DOHH2 (cell line): ENCODE measurements around the gene PTPN2.

ENCODE experiments used
- H3F3A ChIP-seq: fragments of 200-600 bp; sonication (generic), shearing (Covaris generic); 2 replicates; pipeline ENCODE4 v1.6.0; 2016; ENCODE audit warnings: antibody characterized with exemption, mild to moderate bottlenecking; ENCODE audit not compliant: control insufficient read depth, insufficient read depth
- H3K27ac ChIP-seq: fragments of 200-600 bp; sonication (generic); 2 replicates; pipeline ENCODE4 v1.5.1; 2014; ENCODE audit warnings: low read depth, mild to moderate bottlenecking, low read length, moderate library complexity
- H3K27me3 ChIP-seq: fragments of 200-600 bp; sonication (generic); 2 replicates; pipeline ENCODE4 v1.6.1; 2014; ENCODE audit warnings: mild to moderate bottlenecking, low read length, mixed read lengths; ENCODE audit not compliant: control insufficient read depth
- H3K36me3 ChIP-seq: fragments of 200-600 bp; sonication (generic); 2 replicates; pipeline ENCODE4 v1.6.1; 2014; ENCODE audit warnings: mild to moderate bottlenecking, low read length, moderate library complexity, mixed read lengths; ENCODE audit not compliant: control insufficient read depth
- H3K4me1 ChIP-seq: fragments of 200-600 bp; sonication (generic); 2 replicates; pipeline ENCODE4 v1.6.1; 2014; ENCODE audit warnings: mild to moderate bottlenecking, low read length, mixed read lengths; ENCODE audit not compliant: control insufficient read depth
- H3K4me2 ChIP-seq: fragments of 200-600 bp; sonication (generic); 2 replicates; pipeline ENCODE4 v1.6.0; 2014; ENCODE audit warnings: mild to moderate bottlenecking, low read length, moderate library complexity
- H3K4me3 ChIP-seq: fragments of 200-600 bp; sonication (generic); 2 replicates; pipeline ENCODE4 v1.5.1; 2014; ENCODE audit warnings: mild to moderate bottlenecking, low read length, mixed read lengths
- H3K79me2 ChIP-seq: fragments of 200-600 bp; sonication (generic); 2 replicates; pipeline ENCODE4 v1.6.1; 2014; ENCODE audit warnings: mild to moderate bottlenecking, low read length, mixed read lengths; ENCODE audit not compliant: control insufficient read depth
- H3K9me2 ChIP-seq: fragments of 200-600 bp; sonication (generic); replicated peaks from 2 replicates; pipeline ENCODE4 v1.6.1; 2014; ENCODE audit warnings: mild to moderate bottlenecking, low read length, mixed read lengths; ENCODE audit not compliant: control insufficient read depth
- H3K9me3 ChIP-seq: fragments of 200-600 bp; sonication (generic); 2 replicates; pipeline ENCODE4 v1.6.1; 2014; ENCODE audit warnings: antibody characterized with exemption, low read length, mixed read lengths; ENCODE audit not compliant: control insufficient read depth, insufficient read depth
- H4K20me1 ChIP-seq: fragments of 200-600 bp; sonication (generic); 2 replicates; pipeline ENCODE4 v1.6.0; 2014; ENCODE audit warnings: low read depth, mild to moderate bottlenecking, antibody characterized with exemption, low read length, moderate library complexity; ENCODE audit not compliant: control insufficient read depth, insufficient read depth
- EZH2phosphoT487 ChIP-seq: fragments of 200-600 bp; sonication (generic); IDR thresholded peaks from 2 replicates; pipeline ENCODE4 v1.6.1; 2017; ENCODE audit warnings: borderline replicate concordance, mild to moderate bottlenecking, antibody characterized with exemption, low read length, moderate library complexity, mixed read lengths
- TF ChIP-seq, protein P1 (sequence below): fragments of 200-600 bp; sonication (generic); IDR thresholded peaks from one replicate; pipeline ENCODE4 v1.5.1; 2014; ENCODE audit warnings: antibody characterized with exemption, mild to moderate bottlenecking, low read depth, low read length; ENCODE audit not compliant: poor library complexity, severe bottlenecking

The PTPN2 gene

DNA sequence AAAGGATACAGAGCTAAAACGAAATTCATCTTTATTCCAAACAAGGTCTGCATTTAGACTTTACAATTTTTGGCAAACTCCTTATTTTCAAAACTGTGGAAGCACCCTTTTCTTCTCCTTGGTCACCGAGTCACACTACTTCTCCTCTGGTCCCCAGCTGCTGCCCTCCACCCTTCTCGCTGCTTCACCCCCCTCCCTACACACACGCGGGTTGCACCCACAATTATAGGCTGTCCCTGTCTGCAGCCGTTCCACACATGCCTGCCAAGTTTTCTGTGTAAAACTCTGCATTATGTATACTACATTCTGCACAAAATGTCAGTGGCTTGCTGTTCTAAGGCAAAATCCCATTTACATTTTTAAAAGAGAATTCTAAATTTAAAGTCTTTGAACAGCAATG is 63.5 kb downstream of the PTPN2 start:
- H3K9me2 ChIP-seq, result no peaks in the 10 kb centered on the region
- no peaks in the 10 kb centered on the region for H3K79me2 ChIP-seq
- H3K4me3 ChIP-seq, result no peak overlapping the region
- no peaks in the 10 kb centered on the region for H4K20me1 ChIP-seq
- no peaks in the 10 kb centered on the region for H3F3A ChIP-seq
- H3K27me3 ChIP-seq, result no peaks in the 10 kb centered on the region
- H3K9me3 ChIP-seq, result no peaks in the 10 kb centered on the region
- peaks cover 20% of the 10 kb centered on the region for H3K36me3 ChIP-seq
- H3K4me1 ChIP-seq, result no peaks in the 10 kb centered on the region
- no peak overlapping the region for H3K4me2 ChIP-seq
- H3K27ac ChIP-seq, result no peak overlapping the region
- TF ChIP-seq, protein P1, sequence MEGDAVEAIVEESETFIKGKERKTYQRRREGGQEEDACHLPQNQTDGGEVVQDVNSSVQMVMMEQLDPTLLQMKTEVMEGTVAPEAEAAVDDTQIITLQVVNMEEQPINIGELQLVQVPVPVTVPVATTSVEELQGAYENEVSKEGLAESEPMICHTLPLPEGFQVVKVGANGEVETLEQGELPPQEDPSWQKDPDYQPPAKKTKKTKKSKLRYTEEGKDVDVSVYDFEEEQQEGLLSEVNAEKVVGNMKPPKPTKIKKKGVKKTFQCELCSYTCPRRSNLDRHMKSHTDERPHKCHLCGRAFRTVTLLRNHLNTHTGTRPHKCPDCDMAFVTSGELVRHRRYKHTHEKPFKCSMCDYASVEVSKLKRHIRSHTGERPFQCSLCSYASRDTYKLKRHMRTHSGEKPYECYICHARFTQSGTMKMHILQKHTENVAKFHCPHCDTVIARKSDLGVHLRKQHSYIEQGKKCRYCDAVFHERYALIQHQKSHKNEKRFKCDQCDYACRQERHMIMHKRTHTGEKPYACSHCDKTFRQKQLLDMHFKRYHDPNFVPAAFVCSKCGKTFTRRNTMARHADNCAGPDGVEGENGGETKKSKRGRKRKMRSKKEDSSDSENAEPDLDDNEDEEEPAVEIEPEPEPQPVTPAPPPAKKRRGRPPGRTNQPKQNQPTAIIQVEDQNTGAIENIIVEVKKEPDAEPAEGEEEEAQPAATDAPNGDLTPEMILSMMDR, result no peak
- TF ChIP-seq EZH2phosphoT487, result no peak

DNA sequence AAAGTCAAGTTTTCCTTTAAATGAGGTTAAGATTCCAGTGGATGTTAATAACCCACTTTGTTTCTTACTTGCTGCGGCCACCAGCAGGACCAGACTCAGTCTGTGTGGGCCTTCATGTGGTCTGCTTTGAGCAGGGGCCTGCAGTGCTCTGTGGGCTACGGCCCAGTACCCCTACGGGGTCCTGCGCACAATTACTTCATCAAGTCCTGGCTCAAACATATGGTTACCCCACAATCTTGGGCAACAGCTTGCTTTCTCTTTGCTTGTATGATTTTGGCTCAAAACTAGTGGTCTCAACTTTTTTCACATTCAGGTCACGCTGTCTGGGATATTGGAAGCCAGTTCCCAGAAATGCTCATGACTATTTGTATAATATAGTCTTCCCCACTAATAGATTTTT is 64.2 kb downstream of the PTPN2 start:
- Histone ChIP-seq H3K4me3 (no peak overlapping the region), H3K9me2 (no peaks in the 10 kb centered on the region), H3K4me2 (no peak overlapping the region), H3K27me3 (no peaks in the 10 kb centered on the region), H3K36me3 (peaks cover 15% of the 10 kb centered on the region), H3K9me3 (no peaks in the 10 kb centered on the region), H3K79me2 (no peaks in the 10 kb centered on the region), H3F3A (no peaks in the 10 kb centered on the region), H3K27ac (no peak overlapping the region), H4K20me1 (no peaks in the 10 kb centered on the region), H3K4me1 (no peaks in the 10 kb centered on the region)
- no peak for TF ChIP-seq EZH2phosphoT487
- TF ChIP-seq, protein P1, result no peak

DNA sequence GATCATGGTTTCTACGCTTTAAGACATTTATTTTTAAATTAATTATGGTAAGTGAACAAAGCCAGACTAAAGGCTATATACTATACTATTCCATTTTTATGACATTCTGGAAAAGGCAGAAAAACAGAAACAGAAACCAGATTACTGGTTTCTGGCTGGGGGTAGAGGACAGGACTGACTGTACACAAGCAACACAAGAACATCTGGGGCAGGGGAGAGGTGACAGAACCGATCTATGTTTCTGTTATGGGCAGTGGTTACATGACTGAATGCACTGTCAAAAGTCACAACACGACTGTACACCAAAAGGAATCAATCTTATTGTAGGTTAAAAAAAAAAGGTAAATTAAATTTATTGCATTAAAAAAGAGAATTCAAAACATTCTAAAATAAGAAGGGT is 64.7 kb downstream of the PTPN2 start:
- Histone ChIP-seq H3K4me2 (no peak overlapping the region), H3K27ac (no peak overlapping the region), H3K9me2 (no peaks in the 10 kb centered on the region), H3K36me3 (peaks cover 15% of the 10 kb centered on the region), H3K9me3 (no peaks in the 10 kb centered on the region), H3K27me3 (no peaks in the 10 kb centered on the region), H4K20me1 (no peaks in the 10 kb centered on the region), H3K79me2 (no peaks in the 10 kb centered on the region), H3F3A (no peaks in the 10 kb centered on the region), H3K4me3 (no peak overlapping the region), H3K4me1 (no peaks in the 10 kb centered on the region)
- TF ChIP-seq EZH2phosphoT487, result no peak
- TF ChIP-seq, protein P1, result no peak

DNA sequence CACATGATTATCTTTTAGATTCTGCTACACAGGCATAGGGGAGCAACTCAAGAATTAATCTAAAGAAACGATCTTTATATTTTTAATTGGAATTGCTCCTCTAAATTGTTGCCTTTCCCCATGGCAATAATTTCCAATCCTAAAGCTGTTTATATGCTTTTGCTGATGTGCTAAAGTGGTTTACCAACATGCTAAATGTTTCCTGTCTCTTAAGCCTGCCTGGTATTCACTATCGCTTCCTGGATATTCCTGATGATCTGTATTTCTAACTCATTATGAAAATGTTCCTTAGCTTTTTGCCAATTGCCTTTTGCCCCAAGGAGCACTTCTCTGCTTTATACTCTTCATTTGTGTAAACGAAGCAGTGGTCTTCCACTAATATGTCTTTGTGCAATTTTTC is 65.8 kb downstream of the PTPN2 start:
- TF ChIP-seq, protein P1, result no peak
- no peak for TF ChIP-seq EZH2phosphoT487
- H3K4me3 ChIP-seq, result no peak overlapping the region
- no peaks in the 10 kb centered on the region for H3K9me3 ChIP-seq
- no peaks in the 10 kb centered on the region for H3K9me2 ChIP-seq
- H3K27ac ChIP-seq, result no peak overlapping the region
- H4K20me1 ChIP-seq, result no peaks in the 10 kb centered on the region
- no peaks in the 10 kb centered on the region for H3F3A ChIP-seq
- H3K4me1 ChIP-seq, result no peaks in the 10 kb centered on the region
- H3K27me3 ChIP-seq, result no peaks in the 10 kb centered on the region
- H3K4me2 ChIP-seq, result no peak overlapping the region
- H3K79me2 ChIP-seq, result no peaks in the 10 kb centered on the region
- H3K36me3 ChIP-seq, result peaks cover 25% of the 10 kb centered on the region
